HEK293 (cell line): ENCODE results near the gene KRTCAP2.

Experiments used
- AEBP2 ChIP-seq: fragments of 450-650 bp; formaldehyde crosslinking; IDR thresholded peaks from 2 replicates; pipeline ENCODE4 v1.5.1; 2016; ENCODE audit warnings: missing biosample characterization, missing genetic modification characterization, borderline replicate concordance
- CTCF ChIP-seq: fragments of 450-650 bp; formaldehyde crosslinking; IDR thresholded peaks from 2 replicates; pipeline ENCODE4 v1.5.1; 2016; ENCODE audit warnings: missing biosample characterization, missing genetic modification characterization
- HOXA7 ChIP-seq: sonication (generic); formaldehyde crosslinking; IDR thresholded peaks from 2 replicates; pipeline ENCODE4 v1.8.1; 2022; ENCODE audit warnings: missing genetic modification reagents, borderline replicate concordance
- KLF17 ChIP-seq: fragments of 450-650 bp; formaldehyde crosslinking; IDR thresholded peaks from 2 replicates; pipeline ENCODE4 v1.5.1; 2016; ENCODE audit warnings: missing biosample characterization, missing genetic modification characterization
- KLF9 ChIP-seq: fragments of 450-650 bp; formaldehyde crosslinking; IDR thresholded peaks from 2 replicates; pipeline ENCODE4 v1.5.1; 2016; ENCODE audit warnings: missing biosample characterization, missing genetic modification characterization, low read depth
- MZF1 ChIP-seq: fragments of 450-650 bp; formaldehyde crosslinking; IDR thresholded peaks from 2 replicates; pipeline ENCODE4 v1.5.1; 2017; ENCODE audit warnings: missing biosample characterization, missing genetic modification characterization, borderline replicate concordance
- REPIN1 ChIP-seq: fragments of 450-650 bp; formaldehyde crosslinking; IDR thresholded peaks from 2 replicates; pipeline ENCODE4 v1.5.1; 2017; ENCODE audit warnings: missing biosample characterization, missing genetic modification characterization, low read depth
- SALL2 ChIP-seq: fragments of 450-650 bp; formaldehyde crosslinking; IDR thresholded peaks from 2 replicates; pipeline ENCODE4 v1.5.0; 2017; ENCODE audit warnings: missing biosample characterization, mild to moderate bottlenecking, missing genetic modification characterization, borderline replicate concordance
- TCF7L2 ChIP-seq: IDR thresholded peaks from 2 replicates; pipeline ENCODE4 v1.6.1; 2011; ENCODE audit warnings: low read depth, mild to moderate bottlenecking, inconsistent platforms, low read length, moderate library complexity, borderline replicate concordance
- ZBTB1 ChIP-seq: fragments of 450-650 bp; formaldehyde crosslinking; IDR thresholded peaks from 2 replicates; pipeline ENCODE4 v1.5.1; 2016; ENCODE audit warnings: missing biosample characterization, missing genetic modification characterization
- ZFP69B ChIP-seq: fragments of 450-650 bp; formaldehyde crosslinking; IDR thresholded peaks from 2 replicates; pipeline ENCODE4 v1.5.1; 2016; ENCODE audit warnings: missing biosample characterization, missing genetic modification characterization
- ZNF16 ChIP-seq: fragments of 450-650 bp; formaldehyde crosslinking; IDR thresholded peaks from 2 replicates; pipeline ENCODE4 v1.5.1; 2016; ENCODE audit warnings: low read depth, missing biosample characterization, missing genetic modification characterization
- ZNF174 ChIP-seq: fragments of 450-650 bp; formaldehyde crosslinking; IDR thresholded peaks from 2 replicates; pipeline ENCODE4 v1.5.0; 2017; ENCODE audit warnings: missing biosample characterization, mild to moderate bottlenecking, missing genetic modification characterization
- ZNF311 ChIP-seq: fragments of 450-650 bp; formaldehyde crosslinking; IDR thresholded peaks from 2 replicates; pipeline ENCODE4 v1.5.1; 2017; ENCODE audit warnings: missing biosample characterization, missing genetic modification characterization, borderline replicate concordance
- ZNF518A ChIP-seq: fragments of 450-650 bp; formaldehyde crosslinking; conservative IDR thresholded peaks from 2 replicates; pipeline ENCODE4 v1.5.1; 2016; ENCODE audit warnings: low read depth, missing biosample characterization, missing genetic modification characterization
- ZNF521 ChIP-seq: fragments of 450-650 bp; formaldehyde crosslinking; IDR thresholded peaks from 2 replicates; pipeline ENCODE4 v1.5.1; 2017; ENCODE audit warnings: missing biosample characterization, mild to moderate bottlenecking, missing genetic modification characterization
- ZNF530 ChIP-seq: fragments of 450-650 bp; formaldehyde crosslinking; IDR thresholded peaks from 2 replicates; pipeline ENCODE4 v1.5.1; 2016; ENCODE audit warnings: low read depth, missing biosample characterization, missing genetic modification characterization
- ZNF561 ChIP-seq: fragments of 450-650 bp; IDR thresholded peaks from 2 replicates; pipeline ENCODE4 v1.5.1; 2018; ENCODE audit warnings: missing biosample characterization, missing genetic modification characterization, borderline replicate concordance
- ZNF830 ChIP-seq: fragments of 450-650 bp; IDR thresholded peaks from 2 replicates; pipeline ENCODE4 v1.5.0; 2018; ENCODE audit warnings: missing biosample characterization, missing genetic modification characterization, low read depth, mild to moderate bottlenecking, moderate library complexity
- ZSCAN16 ChIP-seq: fragments of 450-650 bp; formaldehyde crosslinking; IDR thresholded peaks from 2 replicates; pipeline ENCODE4 v1.5.1; 2016; ENCODE audit warnings: missing biosample characterization, missing genetic modification characterization
- ZSCAN18 ChIP-seq: fragments of 450-650 bp; formaldehyde crosslinking; IDR thresholded peaks from 2 replicates; pipeline ENCODE4 v1.5.1; 2016; ENCODE audit warnings: missing biosample characterization, missing genetic modification characterization
- ZSCAN30 ChIP-seq: fragments of 450-650 bp; IDR thresholded peaks from 2 replicates; pipeline ENCODE4 v1.5.1; 2018; ENCODE audit warnings: missing biosample characterization, mild to moderate bottlenecking, missing genetic modification characterization, moderate library complexity
- ZSCAN4 ChIP-seq: fragments of 450-650 bp; formaldehyde crosslinking; IDR thresholded peaks from 2 replicates; pipeline ENCODE4 v1.5.1; 2017; ENCODE audit warnings: missing biosample characterization, missing genetic modification characterization

Gene KRTCAP2

GRCh38 chr1:155167166-155168104 lies 5.7 kb downstream of the KRTCAP2 start (continued):
- TF ChIP-seq HOXA7 (no peak), ZNF518A (no peak), ZNF16 (tag by site-specific recombination) (no peak), ZSCAN4 (tag by site-specific recombination) (no peak), KLF17 (tag by site-specific recombination) (peak; percentile 81; the same call in 1 of the 2 replicates), ZSCAN16 (no peak), CTCF (tag by site-specific recombination) (peak; percentile 92), KLF9 (0 out of 2 replicates have a peak, but pooled peaks have one; percentile 20), ZNF521 (no peak), ZNF830 (tag by site-specific recombination) (no peak), MZF1 (no peak), ZSCAN18 (no peak), ZFP69B (tag by site-specific recombination) (0 out of 2 replicates have a peak, but pooled peaks have one; percentile 38), AEBP2 (tag by site-specific recombination) (no peak), ZNF174 (tag by site-specific recombination) (no peak), ZNF561 (tag by site-specific recombination) (peak; percentile 16; the same call in 1 of the 2 replicates), SALL2 (no peak), ZNF530 (no peak), ZNF311 (no peak), ZSCAN30 (tag by site-specific recombination) (peak; percentile 85), REPIN1 (tag by site-specific recombination) (no peak), ZBTB1 (no peak), TCF7L2 (no peak)
